ENCODE data around the gene CDK5R2. TPM values are rescaled to one million over a fixed set of nuclear protein-coding genes. Genes with fewer than 3 reads are reported as not detected.

The CDK5R2 gene
- total RNA-seq, 1 experiment from 2014 or later: 0.11 TPM

DNA sequence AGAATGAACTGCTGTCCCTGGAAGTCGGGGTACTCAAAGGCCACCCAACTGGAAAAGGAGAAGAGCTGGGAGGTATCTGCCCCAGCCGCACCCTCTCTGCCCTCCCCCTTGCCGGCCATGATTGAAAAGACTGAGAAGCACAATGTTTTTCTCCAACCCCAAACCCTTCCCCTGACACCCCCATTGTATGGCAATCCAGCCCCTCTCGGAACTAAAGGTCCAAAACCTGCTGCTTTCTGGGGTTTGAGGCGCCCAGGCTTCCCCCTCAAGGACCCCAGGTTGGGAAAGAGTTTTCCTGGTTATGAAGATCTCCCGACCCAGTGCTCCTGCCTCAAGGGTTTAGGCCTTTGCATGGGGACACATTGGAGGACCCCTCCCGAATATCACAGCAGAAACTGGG lies 32.7 kb downstream of the CDK5R2 start:
- peaks cover 8% of the 10 kb centered on the region for H3K27me3 ChIP-seq (ENCODE audit: low read length)
- intact Hi-C loops (cut with micrococcal nuclease): no loop called here
- no peaks in the 10 kb centered on the region for H3K9me2 ChIP-seq (replicated peaks; ENCODE audit: low read length)
- no peak overlapping the region for H3K4me3 ChIP-seq (ENCODE audit: low read length)
- no peaks in the 10 kb centered on the region for H3K36me3 ChIP-seq (ENCODE audit: low read depth, low read length)
- BruUV-seq (replicated peaks): no TSS peak
- ChIA-PET CTCF (no interaction called here), POLR2A (ENCODE audit: unreplicated experiment) (no interaction called here)
- TF ChIP-seq, protein P1, sequence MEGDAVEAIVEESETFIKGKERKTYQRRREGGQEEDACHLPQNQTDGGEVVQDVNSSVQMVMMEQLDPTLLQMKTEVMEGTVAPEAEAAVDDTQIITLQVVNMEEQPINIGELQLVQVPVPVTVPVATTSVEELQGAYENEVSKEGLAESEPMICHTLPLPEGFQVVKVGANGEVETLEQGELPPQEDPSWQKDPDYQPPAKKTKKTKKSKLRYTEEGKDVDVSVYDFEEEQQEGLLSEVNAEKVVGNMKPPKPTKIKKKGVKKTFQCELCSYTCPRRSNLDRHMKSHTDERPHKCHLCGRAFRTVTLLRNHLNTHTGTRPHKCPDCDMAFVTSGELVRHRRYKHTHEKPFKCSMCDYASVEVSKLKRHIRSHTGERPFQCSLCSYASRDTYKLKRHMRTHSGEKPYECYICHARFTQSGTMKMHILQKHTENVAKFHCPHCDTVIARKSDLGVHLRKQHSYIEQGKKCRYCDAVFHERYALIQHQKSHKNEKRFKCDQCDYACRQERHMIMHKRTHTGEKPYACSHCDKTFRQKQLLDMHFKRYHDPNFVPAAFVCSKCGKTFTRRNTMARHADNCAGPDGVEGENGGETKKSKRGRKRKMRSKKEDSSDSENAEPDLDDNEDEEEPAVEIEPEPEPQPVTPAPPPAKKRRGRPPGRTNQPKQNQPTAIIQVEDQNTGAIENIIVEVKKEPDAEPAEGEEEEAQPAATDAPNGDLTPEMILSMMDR (conservative IDR thresholded peaks at IDR 0.05; ENCODE audit: low read depth, low read length): no peak
- TF ChIP-seq EZH2phosphoT487 (IDR thresholded peaks at IDR 0.05; ENCODE audit: borderline replicate concordance, low read length) (no peak), EZH2 (IDR thresholded peaks at IDR 0.05; ENCODE audit: low read length, unreplicated experiment) (no peak)
- no peak overlapping the region for H3K9ac ChIP-seq (ENCODE audit: low read length)
- H2AFZ ChIP-seq (ENCODE audit: low read length): no peak overlapping the region
- H3K4me1 ChIP-seq (ENCODE audit: insufficient read depth, low read length): peaks cover 26% of the 10 kb centered on the region
- DNase-seq: no peak
- H3K9me3 ChIP-seq (ENCODE audit: low read length): no peaks in the 10 kb centered on the region
- H3K27ac ChIP-seq (ENCODE audit: low read length): no peak overlapping the region
- no peak for ATAC-seq
- no peak overlapping the region for H3K4me2 ChIP-seq (ENCODE audit: low read length)
- no peaks in the 10 kb centered on the region for H3F3A ChIP-seq (ENCODE audit: low read length, unreplicated experiment)
- no peaks in the 10 kb centered on the region for H4K20me1 ChIP-seq (ENCODE audit: low read length)
- H3K79me2 ChIP-seq (ENCODE audit: low read length): no peaks in the 10 kb centered on the region

DNA sequence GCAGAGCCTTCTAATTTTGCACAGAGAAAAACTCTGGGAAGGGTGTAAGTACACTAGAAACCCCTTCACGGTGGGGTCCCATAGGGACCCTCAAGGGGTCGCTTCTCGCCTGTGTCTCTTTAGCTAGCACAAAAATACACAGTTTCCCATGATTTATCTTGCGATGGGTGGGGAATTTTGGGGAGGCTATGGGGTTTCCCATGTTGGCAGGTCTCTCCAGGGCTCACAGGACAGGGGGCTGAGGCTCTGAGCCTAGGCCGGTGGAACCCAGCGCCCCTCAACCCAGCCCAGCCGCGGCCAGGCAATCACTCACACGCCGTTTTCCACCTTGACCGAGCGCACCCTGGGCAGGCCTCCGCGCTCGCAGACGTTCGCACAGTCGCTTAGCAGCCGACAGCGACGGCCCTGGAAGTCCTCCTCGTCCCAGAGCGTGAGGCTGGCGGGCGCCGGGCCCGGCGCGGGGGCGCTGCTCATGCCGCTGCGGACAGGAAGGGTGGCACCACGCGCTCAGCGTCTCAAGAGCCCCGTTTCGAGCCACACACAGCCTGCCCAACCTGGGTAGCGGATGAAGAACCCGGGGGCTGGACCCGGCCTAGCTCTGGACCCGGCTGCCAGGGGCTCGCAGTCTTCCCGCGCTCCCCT lies 33.4 kb downstream of the CDK5R2 start:
- Histone ChIP-seq H3K4me3 (ENCODE audit: low read length) (peak overlapping the region; percentile 59), H3K27ac (ENCODE audit: low read length) (no peak overlapping the region), H3K36me3 (ENCODE audit: low read depth, low read length) (no peaks in the 10 kb centered on the region), H3F3A (ENCODE audit: low read length, unreplicated experiment) (no peaks in the 10 kb centered on the region), H3K9me2 (replicated peaks; ENCODE audit: low read length) (no peaks in the 10 kb centered on the region), H3K9ac (ENCODE audit: low read length) (peak overlapping the region; percentile 57; the same call in 1 of the 2 replicates), H3K4me1 (ENCODE audit: insufficient read depth, low read length) (peaks cover 26% of the 10 kb centered on the region), H2AFZ (ENCODE audit: low read length) (peak overlapping the region; percentile 81), H3K4me2 (ENCODE audit: low read length) (peak overlapping the region; percentile 91), H3K27me3 (ENCODE audit: low read length) (0 out of 2 replicates have a peak, but pooled peaks cover 4% of the 10 kb centered on the region), H4K20me1 (ENCODE audit: low read length) (no peaks in the 10 kb centered on the region), H3K9me3 (ENCODE audit: low read length) (no peaks in the 10 kb centered on the region), H3K79me2 (ENCODE audit: low read length) (no peaks in the 10 kb centered on the region)
- intact Hi-C loops (cut with micrococcal nuclease): no loop called here
- ChIA-PET CTCF (no interaction called here), POLR2A (ENCODE audit: unreplicated experiment) (no interaction called here)
- DNase-seq (peak; percentile 30), ATAC-seq (peak; percentile 31)
- BruUV-seq (replicated peaks): no TSS peak
- TF ChIP-seq EZH2phosphoT487 (IDR thresholded peaks at IDR 0.05; ENCODE audit: borderline replicate concordance, low read length) (0 out of 2 replicates have a peak, but pooled peaks have one; percentile 36), EZH2 (IDR thresholded peaks at IDR 0.05; ENCODE audit: low read length, unreplicated experiment) (no peak)
- TF ChIP-seq, protein P1 (conservative IDR thresholded peaks at IDR 0.05; ENCODE audit: low read depth, low read length): no peak
